Measurements from ENCODE around the gene NANOS2.
"Not testable (repeated sequence)": the region's sequence is repeated elsewhere in the genome, so short reads cannot be mapped to it uniquely, and the experiment has no call there.

Gene NANOS2

DNA sequence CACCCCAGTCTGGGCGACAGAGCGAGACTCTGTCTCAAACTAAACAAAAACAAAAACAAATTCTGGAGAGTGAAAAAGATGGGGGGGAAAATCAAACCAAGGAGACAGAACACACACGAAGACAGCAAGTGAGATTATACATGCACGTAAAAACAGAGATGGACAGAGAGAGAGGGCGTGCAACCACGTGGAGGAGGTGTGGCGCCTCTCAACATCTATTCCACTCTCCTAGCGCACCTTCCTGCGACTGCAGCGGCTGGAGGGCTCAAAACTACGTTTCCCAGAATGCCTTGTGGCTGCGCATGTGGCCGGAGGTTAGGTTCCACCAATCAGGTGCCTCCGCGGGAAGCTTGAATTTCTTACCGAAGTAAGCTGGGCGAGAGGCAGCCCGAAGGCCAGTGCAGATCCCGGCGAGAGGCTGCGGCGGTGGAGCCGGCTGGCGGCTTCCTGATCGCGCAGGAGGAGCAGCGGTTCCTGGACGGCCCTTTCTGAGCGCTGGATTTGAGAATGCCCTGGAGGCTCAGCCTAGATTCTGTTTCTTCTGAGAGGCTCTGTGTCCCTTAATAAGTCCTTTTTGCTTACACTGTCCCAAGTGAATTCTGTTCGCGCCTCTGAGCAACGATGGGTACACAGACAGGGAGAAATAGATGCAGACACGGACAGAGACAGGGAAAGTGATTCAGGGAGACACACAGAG, 13.1 kb upstream of the NANOS2 start:
- DNase-seq, result peak; percentile 74

DNA sequence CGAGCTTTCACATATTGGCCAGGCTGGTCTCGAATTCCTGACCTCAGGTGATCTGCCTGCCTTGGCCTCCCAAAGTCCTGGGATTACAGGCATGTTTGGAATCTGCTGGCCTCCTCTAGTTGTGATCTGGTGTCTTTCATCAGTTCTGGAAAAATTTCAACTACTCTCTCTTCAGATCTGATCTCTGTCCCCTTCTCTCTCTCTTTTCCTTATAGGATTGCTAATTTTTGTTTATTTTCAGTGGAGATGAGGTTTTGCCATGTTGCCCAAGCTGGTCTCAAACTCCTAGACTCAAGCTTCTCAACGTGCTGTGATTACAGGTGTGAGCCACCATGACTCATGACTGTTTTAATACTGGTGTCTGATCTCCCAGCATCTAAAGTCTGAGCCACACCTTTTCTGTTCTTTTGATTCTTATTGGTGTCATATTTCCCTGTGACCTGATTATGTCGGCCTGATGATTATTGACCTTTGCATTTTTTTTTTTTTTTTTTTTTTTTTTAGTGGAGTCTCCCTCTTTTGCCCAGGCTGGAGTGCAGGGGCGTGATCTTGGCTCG, 10.4 kb upstream of the NANOS2 start:
- DNase-seq, result no peak

DNA sequence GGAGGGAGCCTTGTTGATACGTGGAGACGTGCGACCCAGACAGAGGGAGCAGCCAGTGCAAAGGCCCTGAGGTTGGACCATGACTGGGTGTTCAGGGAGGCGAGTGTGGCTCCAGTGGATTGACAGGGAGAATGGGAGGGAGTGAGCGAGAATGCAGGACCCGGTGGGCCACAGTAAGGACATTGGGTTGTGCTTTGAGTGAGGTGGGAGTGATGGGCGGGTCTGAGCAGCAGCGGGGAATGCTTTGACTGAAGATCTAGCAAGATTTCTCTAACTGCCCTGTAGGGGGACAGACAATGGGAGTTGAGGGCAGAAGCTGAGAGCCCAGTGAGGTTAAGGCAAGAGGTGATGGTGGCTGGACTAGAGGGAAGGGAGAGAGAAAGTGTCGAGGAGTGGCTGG, 7.7 kb upstream of the NANOS2 start:
- DNase-seq, result no peak

DNA sequence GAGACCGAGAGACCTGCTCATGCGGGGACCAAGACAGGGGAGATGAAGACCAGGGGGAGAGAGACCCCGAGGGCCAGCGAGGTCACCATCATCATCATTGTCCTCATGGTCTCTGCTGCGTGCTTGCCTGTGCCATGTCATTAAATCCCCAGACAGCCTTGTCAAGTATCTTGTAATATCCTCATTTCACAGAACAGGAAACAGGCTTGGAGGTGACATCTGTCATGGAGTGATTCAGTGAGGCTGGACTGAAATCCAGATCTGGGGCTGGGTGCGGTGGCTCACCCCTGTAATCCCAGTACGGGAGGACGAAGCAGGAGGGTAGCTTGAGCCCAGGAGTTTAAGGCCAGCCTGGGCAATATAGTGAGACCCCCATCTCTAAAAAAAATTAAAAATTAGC, 5.9 kb upstream of the NANOS2 start:
- no peak for DNase-seq

DNA sequence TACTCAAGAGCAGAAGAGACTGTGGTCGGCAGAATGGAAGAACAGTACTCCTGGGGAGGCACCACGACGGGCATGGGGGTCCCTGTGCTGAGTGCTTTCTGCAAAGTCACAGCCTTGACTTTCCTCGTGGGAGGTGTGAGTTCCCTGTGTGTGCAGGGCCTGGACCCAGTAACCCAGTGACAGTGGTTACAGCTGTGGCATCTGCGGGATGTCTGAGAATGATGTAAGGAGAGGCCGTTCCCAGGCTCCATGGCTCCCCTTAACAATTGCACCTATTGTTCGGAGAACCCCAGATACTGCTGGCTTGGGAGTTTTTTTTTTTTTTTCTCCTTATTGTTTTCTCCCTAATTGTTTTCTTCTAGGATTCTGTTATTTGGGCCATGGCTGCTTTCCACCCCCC, 5.1 kb upstream of the NANOS2 start:
- no peak for DNase-seq

DNA sequence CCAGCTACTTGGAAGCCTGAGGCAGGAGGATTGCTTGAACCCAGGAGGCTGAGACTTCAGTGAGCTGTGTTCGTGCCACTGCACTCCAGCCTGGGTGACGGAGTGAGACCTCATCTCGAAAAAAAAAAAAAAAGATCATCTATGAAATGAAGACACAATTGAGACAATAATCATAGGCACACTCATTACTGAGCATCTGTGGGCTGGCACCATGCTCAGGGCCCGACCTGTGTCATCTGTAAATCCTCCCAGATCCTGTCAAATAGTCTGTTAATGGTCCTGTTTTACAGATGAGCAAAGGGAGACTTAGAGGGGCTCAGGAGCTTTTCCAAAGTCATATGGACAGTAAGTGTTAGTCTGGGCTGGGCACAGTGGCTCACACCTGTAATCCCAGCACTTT, 4.1 kb upstream of the NANOS2 start:
- DNase-seq, result no peak

DNA sequence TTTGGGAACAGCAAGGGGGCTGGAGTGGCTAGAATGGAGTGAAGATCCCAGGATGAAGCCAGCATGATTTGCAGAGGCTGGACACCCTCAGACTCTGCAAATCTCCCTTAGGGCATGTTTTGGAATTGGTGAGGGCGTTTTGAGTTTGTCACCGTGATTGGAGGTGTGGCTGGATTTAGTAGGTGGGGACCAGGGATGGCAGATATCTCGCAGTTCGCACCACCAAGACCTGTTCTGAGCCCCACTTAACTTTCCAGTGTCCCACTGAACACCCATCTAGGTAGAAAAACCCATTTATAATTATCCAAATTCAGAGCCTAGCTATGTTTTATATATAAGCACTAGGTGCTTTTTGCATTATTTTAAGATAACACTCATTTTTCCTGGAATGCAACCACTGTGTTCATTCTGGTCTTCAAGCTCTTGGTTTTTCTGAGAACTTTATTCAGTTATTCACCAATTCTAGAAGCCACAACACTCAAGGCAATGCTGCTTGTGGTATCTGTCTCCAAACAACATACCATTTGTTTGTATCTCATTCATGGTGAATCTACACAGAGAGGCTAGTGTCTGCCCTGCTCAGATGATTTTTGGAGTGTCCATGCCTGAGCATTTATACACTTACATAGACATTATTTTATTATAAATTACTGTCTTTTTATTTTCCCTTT, 3.0 kb upstream of the NANOS2 start:
- no peak for DNase-seq

DNA sequence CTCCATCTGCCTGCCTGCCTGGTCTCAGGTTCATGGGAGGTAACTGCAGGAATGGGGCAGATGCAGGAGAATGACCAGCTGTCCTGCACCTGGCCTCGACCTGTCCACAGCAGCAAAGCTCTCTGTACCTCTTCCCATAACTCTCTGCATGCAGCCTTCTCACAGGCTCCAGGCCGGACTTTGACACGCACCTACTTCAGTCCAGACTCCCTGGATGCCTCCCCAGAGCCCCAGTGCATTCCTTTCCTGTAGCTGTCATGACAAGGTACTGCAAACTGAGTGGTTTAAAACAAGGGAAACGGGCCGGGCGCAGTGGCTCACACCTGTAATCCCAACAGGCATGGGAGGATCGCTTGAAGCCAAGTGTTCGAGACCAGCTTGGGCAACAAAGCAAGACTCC, 3.3 kb downstream of the NANOS2 start:
- DNase-seq, result no peak

DNA sequence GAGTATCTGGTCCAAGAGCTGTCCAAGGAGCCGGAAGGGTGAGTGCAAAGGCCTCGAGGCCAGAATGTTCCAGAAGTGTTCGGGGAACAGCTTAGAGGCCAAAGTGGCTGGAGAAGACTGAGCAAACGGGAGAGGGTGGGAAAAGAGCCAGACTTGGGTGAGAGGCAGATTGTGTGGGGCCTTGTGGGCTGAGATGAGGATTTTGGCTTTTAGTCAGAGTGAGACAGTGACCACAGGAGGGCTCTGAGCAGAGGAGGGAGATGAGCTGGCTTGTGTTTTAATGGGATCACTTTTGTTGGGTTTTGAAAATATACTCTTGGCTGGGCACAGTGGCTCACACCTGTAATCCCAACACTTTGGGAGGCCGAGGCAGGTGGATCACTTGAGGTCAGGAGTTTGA, 5.6 kb downstream of the NANOS2 start:
- DNase-seq, result no peak

DNA sequence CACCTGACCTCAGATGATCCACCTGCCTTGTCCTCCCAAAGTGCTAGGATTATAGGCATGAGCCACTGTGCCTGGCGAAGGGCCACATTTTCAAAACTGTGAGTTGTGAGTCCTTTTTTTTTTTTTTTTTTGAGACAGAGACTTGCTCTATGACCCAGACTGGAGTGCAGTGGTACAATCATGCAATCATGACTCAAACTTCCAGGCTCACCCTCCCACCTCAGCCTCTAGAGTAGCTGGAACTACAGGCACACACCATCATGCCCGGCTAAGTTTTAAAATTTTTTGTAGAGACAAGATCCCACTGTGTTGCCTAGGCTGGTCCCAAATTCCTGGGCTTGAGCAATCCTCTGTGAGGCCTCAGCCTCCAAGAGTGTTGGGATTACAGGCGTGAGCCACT, 8.4 kb downstream of the NANOS2 start:
- no peak for DNase-seq

DNA sequence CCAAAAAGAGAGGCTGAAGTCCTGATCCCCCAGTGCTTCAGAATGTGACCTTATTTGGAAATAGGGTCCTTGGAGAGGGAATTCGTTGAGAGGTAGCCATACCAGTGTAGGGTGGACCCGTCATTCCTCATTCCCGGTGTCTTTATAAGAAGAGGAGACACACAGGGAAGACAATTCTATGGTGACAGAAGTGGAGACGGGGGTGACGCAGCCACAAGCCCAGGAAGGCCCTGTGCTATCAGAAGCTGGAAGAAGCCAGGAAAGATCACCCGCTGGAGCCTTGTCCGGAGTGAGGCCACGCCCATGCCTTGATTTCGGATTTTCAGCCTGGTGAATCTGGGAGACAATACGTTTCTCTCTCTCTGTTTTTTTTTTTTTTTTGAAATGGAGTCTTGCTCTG, 9.6 kb downstream of the NANOS2 start:
- DNase-seq, result no peak

DNA sequence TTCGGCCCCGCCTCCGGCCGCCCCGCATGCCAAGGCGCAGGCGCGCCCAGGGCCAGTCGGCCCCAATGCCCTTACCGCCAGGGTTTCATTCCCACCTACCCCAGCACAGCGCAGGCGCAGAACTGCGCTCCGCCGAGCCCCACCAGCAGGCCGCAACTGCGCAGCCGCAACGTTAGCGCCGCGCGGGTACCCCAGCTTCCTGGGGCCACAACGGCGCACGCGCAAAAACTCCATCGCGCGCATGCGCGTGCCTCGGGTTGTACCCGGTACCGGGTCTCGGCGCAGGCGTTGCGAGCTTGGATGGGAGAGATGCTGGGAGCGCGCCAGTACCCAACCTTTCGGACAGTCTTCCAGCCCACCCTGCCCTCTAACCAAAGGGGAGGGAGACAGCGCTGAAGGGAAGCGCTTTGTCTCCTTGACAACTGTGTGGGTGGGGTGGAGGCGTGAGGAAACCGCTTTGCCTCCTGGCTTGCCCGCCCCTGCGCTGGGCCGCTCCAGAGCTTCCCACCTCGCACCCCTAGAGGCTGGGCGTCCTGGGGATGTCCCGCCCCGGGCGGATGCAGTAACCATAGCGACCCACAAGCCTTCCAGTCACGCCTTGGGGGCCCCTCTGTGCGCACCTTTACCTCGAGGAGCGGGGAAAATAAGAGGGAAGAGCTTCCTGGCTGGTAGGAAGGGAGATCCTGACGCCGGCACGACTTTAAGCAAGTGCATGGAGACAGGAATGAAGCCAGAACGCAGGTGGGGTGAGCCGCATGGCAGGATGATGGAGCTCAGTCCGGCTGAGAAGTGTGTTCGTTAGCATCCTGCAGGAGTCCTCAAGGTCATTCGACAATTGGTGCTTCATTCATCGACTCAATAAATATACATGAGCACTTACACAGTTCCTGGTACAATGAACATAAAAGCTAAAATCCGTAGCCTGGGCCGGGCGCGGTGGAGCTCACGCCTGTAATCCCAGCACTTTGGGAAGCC, 11.6 kb downstream of the NANOS2 start:
- DNase-seq, result peak; percentile 92

DNA sequence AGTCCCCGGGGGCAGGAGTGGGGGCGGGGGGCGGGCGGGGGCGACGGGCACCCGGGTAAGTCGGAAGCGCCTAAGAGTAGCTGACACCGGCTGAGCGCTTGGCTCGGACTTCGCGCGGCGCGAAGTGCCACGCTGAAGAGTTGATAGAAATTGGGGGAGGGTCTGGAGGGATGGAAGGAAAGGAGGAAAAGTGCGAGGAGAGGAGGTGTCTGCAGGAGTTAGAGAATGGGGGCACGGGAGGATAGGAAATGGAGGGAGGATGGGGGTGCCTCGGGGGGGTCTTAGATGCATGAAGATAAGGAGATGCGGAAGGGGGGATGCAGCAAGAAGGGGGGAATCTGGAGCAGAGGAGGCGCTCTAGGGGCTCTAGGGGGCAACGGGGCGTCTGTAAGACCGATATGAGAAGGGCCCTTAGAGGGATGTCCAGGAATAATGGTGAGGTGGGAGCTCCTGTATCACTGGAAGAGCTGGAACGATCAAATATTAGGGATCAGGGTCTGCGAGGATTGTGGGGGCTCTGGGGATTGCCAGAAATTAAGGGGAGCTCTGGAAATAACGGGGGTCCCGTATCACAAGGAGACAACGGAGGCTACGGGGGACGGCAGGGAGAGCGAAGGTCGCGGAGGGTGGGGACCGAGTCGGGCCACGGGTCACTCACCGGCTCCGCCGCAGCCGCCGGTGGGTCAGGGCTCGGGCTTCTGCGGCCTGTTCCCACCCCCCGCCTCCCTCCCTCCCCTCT, 12.5 kb downstream of the NANOS2 start, which contains the start of gene MYPOP:
TSS of gene MYPOP (minus strand) at position 702 of the 739 bp plus-strand sequence. CDS start 840 bp downstream, outside the sequence.
- no peak for DNase-seq

DNA sequence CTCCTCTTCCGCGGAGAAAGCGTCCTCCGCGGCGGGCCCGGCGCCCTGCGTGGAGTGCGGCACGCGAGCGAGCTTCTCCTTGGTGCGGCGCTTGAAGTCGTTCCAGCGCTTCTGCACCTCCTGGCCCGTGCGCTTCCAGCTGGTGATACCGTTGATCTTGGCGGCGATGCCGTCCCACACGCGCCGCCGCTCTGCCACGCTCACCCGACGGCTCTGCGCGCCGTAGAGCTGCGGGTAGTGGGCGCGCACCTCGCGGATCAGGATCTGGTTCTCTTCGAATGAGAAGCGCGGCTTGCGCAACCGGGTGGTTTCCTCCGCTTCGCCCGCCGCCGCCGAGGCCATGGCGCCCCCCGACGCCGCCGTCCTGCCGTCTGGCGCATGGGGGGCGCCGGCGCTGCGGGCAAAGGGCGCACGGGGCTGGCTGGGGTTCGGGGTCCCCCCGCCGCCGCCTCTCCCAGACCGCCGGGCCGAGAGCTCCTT, 13.1 kb downstream of the NANOS2 start:
- no peak for DNase-seq

DNA sequence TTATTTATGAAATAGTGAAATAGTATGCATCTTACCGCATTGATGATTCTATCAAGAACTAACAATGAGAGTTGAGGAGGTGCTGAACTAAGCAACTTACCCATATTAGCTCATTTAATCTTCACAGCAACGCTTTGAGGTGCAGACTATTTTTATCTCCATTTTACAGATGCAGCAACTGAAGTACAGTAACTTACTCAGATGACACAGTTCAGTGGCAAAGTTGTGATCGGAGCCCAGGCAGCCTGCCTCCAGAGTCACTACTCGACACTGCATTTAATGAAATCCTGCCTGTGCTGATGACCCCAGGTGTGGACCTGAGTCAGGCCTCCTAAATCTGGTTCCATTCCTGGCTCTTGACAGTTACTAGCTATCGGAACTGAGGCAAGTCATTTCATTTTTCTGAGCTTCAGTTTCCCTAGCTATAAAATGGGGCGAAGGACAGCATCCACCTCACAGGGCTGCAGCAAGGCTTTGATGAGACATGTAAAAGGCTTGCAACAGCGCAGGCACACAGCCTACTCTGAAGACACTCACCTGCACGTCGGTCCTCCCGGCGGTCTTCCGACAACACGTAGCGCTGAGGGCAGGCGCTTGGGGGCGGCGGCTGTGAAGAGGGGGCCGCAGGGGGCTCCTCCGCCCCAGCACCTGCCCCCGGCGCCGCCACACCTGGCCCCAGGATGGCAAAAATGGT, 13.7 kb downstream of the NANOS2 start:
- no peak for DNase-seq

DNA sequence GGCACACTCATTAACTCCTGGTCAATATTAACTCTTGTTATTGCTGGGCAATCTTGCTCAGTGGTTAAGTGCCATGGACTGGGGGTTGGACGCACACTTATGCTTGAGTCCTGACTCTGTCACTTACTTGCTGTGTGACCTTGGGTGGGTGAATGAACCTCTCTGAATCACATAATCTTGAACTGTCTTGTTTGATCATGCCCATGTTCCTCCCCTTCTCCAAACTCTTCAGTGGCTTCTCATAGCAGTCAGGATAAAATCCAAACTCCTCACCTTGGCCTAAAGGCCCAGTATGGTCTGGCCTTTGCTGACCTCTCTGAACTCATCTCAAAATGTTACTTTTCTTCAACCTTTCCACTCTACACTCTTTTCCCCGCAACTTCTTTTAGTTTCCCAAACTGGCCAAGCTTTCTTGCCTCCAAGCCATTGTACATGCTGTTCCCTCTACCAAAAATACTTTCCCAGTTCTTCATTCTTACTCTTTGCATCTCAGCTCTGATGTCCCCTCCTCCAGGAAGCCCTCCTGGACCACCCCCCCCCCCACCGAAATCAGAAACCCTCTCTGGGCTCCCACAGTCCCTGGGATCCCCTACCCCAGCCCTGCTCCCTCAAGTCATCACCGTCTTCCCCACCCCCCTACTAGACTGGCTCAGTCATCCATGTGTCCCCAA, 14.5 kb downstream of the NANOS2 start:
- DNase-seq, result no peak

DNA sequence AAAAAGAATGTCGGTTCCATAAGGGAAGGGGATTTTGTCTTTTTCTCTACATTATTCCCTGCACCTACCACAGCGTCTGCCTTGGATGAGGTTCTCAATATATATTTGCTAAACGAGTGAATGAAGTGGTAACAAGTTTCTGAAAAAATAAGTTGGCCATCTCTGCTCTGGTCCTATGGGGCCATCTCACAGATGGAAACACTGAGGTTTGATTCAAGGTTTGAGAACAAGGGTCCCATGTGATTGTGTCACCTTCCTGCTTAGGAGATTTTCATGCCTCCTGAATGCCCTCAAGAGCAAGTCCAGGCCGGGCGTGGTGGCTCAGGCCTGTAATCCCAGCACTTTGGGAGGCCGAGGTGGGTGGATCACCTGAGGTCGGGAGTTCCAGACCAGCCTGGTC, 15.3 kb downstream of the NANOS2 start:
- no peak for DNase-seq

DNA sequence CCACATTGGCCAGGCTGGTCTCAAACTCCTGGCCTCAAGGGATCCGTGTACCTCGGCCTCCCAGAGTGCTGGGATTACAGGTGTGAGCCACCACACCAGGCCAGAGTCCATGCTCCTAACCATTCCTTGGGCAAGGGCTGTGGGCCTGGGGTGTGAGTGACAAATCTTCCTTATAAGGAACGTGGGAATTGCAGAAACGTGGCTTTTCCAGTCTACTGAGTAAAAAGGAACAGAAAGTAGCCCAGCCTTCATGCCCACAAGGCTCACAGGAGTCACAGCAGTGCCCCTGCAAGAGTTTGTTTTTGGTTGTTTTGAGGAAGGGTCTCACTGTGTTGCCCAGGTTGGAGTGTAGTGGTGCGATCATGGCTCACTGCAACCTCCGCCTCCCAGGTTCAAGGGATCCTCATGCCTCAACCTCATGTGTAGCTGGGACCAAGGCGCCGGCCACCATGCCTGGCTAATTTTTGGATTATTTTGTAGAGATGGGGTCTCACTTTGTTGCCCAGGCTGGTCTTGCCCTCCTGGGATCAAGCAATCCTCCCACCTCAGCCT, 17.2 kb downstream of the NANOS2 start:
- DNase-seq, result no peak

DNA sequence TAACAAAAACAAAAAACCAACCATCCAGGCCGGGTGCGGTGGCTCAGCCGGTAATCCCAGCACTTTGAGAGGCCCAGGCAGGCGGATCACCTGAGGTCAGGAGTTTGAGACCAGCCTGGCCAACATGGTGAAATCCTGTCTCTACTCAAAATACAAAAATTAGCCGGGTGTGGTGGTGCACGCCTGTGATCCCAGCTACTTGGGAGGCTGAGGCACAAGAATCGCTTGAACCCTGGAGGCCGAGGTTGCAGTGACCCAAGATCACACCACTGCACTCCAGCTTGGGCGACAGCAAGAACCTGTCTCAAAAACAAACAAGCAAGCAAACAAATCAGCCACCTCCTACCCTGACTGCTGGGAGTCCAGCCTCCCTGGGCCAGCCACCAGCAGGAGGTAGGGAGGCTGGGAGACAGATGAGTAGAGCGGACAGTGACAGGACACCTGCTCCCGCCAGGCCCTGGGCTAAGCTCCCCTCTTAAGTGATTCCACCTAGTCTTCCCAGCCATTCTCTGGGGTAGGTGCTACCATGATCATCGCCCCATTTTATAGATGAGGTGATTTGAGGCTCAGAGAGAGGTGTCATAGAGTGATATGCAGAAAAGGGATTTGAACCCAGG, 18.5 kb downstream of the NANOS2 start:
- DNase-seq, result not testable (repeated sequence)

DNA sequence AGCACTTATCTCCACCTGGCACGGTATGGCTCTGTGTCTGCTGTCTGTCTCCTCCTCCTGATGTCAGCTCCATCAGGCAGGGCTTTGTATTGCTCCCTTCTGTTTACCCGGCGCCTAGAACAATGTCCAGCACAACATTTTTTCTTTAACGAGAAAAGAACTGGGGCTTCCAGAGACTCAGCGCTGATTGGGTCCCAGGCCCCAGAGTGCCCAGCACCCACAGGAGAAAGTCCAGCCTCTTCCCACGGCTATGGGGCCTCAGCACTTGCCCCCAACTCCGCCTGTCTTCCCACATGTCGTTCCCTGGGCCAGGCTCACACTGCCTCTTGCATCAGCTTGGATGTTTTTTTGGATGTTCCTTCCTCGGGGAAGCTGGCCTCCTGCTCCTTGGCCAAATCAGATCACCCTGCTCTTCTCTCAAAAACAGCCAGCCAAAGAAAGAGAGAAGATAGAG, 19.0 kb downstream of the NANOS2 start:
- no peak for DNase-seq

All from NCI-H2029 treated with DMSO at 0.1 percent for 48 hours (cell line).